SK-N-SH (cell line): ENCODE results near the gene HSPBP1. TPM values are rescaled to one million over a fixed set of nuclear protein-coding genes. Genes with fewer than 3 reads are reported as not detected.

ENCODE experiments used
- CTCF ChIA-PET: fragments of 300-600, 350-600 bp; formaldehyde crosslinking; extraction: SDS; loops from one replicate; lab custom pipeline; 2021; lab: Yijun Ruan, JAX
- POLR2A ChIA-PET: fragments of 350-600 bp; sonication (Branson Sonifier 250); formaldehyde crosslinking; extraction: SDS; loops from one replicate; lab custom pipeline; 2020; ENCODE audit warnings: antibody characterized with exemption, inconsistent platforms; lab: Yijun Ruan, JAX
- DNase-seq: peaks from one replicate; pipeline ENCODE4 v3.0.0; 2012
- H2AFZ ChIP-seq: fragments of 200-600 bp; sonication (generic); 2 replicates; pipeline ENCODE4 v1.8.1; 2016; ENCODE audit warnings: antibody characterized with exemption, mild to moderate bottlenecking, low read depth
- H3F3A ChIP-seq: fragments of 200-600 bp; sonication (generic); replicated peaks from 2 replicates; pipeline ENCODE3; 2016; ENCODE audit warnings: antibody characterized with exemption, mild to moderate bottlenecking; ENCODE audit not compliant: insufficient read depth
- H3K27ac ChIP-seq, 2 experiments: fragments of 200-500 bp in 1 of 2; fragments of 200-600 bp in 1 of 2; sonication (Bioruptor generic) in 1 of 2; sonication (generic), shearing (Covaris generic) in 1 of 2; 2 replicates each; pipeline versions ENCODE4 v1.5.1 to v1.6.1; 2014 to 2016; ENCODE audit warnings: low read depth in 2 of 2, inconsistent platforms in 1 of 2, low read length in 1 of 2, mild to moderate bottlenecking in 1 of 2, mixed read lengths in 1 of 2
- H3K27me3 ChIP-seq: fragments of 200-600 bp; sonication (generic), shearing (Covaris generic); 2 replicates; pipeline ENCODE4 v1.6.1; 2016; ENCODE audit warnings: mixed run types; ENCODE audit not compliant: insufficient read depth
- H3K36me3 ChIP-seq, 2 experiments: fragments of 200-500 bp in 1 of 2; fragments of 200-600 bp in 1 of 2; sonication (Bioruptor generic) in 1 of 2; sonication (generic) in 1 of 2; replicated peaks in 1 of 2; 2 replicates each; pipeline versions ENCODE3 to v1.5.1; 2014 to 2016; ENCODE audit warnings: low read length in 1 of 2, mild to moderate bottlenecking in 1 of 2; ENCODE audit not compliant: insufficient read depth in 2 of 2, control insufficient read depth in 1 of 2
- H3K4me1 ChIP-seq, 2 experiments: fragments of 200-500 bp in 1 of 2; fragments of 200-600 bp in 1 of 2; sonication (Bioruptor generic) in 1 of 2; sonication (generic), shearing (Covaris generic) in 1 of 2; 2 replicates each; pipeline versions ENCODE4 v1.5.1 to v1.6.1; 2014 to 2016; ENCODE audit warnings: low read depth in 1 of 2, low read length in 1 of 2, mixed run types in 1 of 2; ENCODE audit not compliant: insufficient read depth in 2 of 2, control insufficient read depth in 1 of 2
- H3K4me2 ChIP-seq: fragments of 200-600 bp; sonication (generic), shearing (Covaris generic); 2 replicates; pipeline ENCODE4 v1.6.1; 2017; ENCODE audit warnings: mixed run types
- H3K4me3 ChIP-seq, 2 experiments: fragments of 200-500 bp in 1 of 2; fragments of 200-600 bp in 1 of 2; sonication (Bioruptor generic) in 1 of 2; sonication (generic), shearing (Covaris generic) in 1 of 2; 2 replicates each; pipeline versions ENCODE4 v1.5.1 to v1.8.1; 2014 to 2016; ENCODE audit warnings: low read depth in 2 of 2, inconsistent platforms in 1 of 2, low read length in 1 of 2, mild to moderate bottlenecking in 1 of 2, mixed read lengths in 1 of 2, moderate library complexity in 1 of 2
- H3K79me2 ChIP-seq: fragments of 200-600 bp; sonication (generic); 2 replicates; pipeline ENCODE4 v1.8.1; 2017; ENCODE audit warnings: mild to moderate bottlenecking; ENCODE audit not compliant: insufficient read depth
- H3K9ac ChIP-seq: fragments of 200-600 bp; sonication (generic); 2 replicates; pipeline ENCODE4 v1.6.1; 2017; ENCODE audit warnings: mixed run types
- H3K9me2 ChIP-seq: fragments of 200-600 bp; sonication (generic); 2 replicates; pipeline ENCODE4 v1.6.1; 2017; ENCODE audit warnings: mixed run types
- H3K9me3 ChIP-seq: fragments of 200-600 bp; sonication (generic); 2 replicates; pipeline ENCODE4 v1.6.1; 2017; ENCODE audit warnings: mixed run types, mild to moderate bottlenecking, moderate library complexity
- H4K20me1 ChIP-seq: fragments of 200-600 bp; sonication (generic); 2 replicates; pipeline ENCODE4 v1.6.1; 2017; ENCODE audit warnings: mild to moderate bottlenecking, mixed run types; ENCODE audit not compliant: insufficient read depth
- CHD2 ChIP-seq: fragments of 150-350 bp; IDR thresholded peaks from 2 replicates; pipeline ENCODE4 v1.6.1; 2018; ENCODE audit warnings: low read length; ENCODE audit not compliant: partially characterized antibody
- MXI1 ChIP-seq: IDR thresholded peaks from 2 replicates; pipeline ENCODE4 v1.6.1; 2012; ENCODE audit warnings: mild to moderate bottlenecking, low read depth, low read length, improper control_type of control experiment
- POLR2AphosphoS5 ChIP-seq: IDR thresholded peaks from 2 replicates; pipeline ENCODE4 v1.6.1; 2012; ENCODE audit warnings: low read depth, low read length
- RAD21 ChIP-seq: IDR thresholded peaks from 2 replicates; pipeline ENCODE4 v1.6.1; 2012; ENCODE audit warnings: mild to moderate bottlenecking, low read length
- SMC3 ChIP-seq: IDR thresholded peaks from 2 replicates; pipeline ENCODE4 v1.6.1; 2012; ENCODE audit warnings: low read depth, low read length, improper control_type of control experiment
- TAF1 ChIP-seq: IDR thresholded peaks from 2 replicates; pipeline ENCODE4 v1.6.1; 2012; ENCODE audit warnings: low read depth, mild to moderate bottlenecking, low read length, moderate library complexity, borderline replicate concordance
- TCF12 ChIP-seq: IDR thresholded peaks from 2 replicates; pipeline ENCODE4 v1.4.0; 2012
- WGBS: methylation state at CpG from one replicate; pipeline ENCODE4 v1.1.6; 2017; ENCODE audit warnings: low lambda C conversion rate; 5-methylcytosine and 5-hydroxymethylcytosine counted together
- polyA plus RNA-seq, 3 experiments: library from polyadenylated mRNA; depleted of rRNA; stranded (reverse); fragments of >200 nt; gene quantifications; 2 replicates each; pipeline ENCODE4 v1.2.3, GENCODE V29; 2012
- TF ChIP-seq, protein P1 (sequence below): IDR thresholded peaks from 2 replicates; pipeline ENCODE4; 2012
- TF ChIP-seq, protein P2 (sequence below): fragments of 200-600 bp; sonication (generic); IDR thresholded peaks from 2 replicates; pipeline ENCODE4 v1.6.1; 2017; ENCODE audit warnings: antibody characterized with exemption, mild to moderate bottlenecking, moderate library complexity
- TF ChIP-seq, protein P3 (sequence below): fragments of 150-350 bp; IDR thresholded peaks from 2 replicates; pipeline ENCODE4 v1.6.1; 2016; ENCODE audit warnings: mild to moderate bottlenecking, low read depth, low read length

Gene HSPBP1
- polyA plus RNA-seq, 1 of the 3 experiments (the other 2 are of a cell fraction): 55.4 TPM

DNA sequence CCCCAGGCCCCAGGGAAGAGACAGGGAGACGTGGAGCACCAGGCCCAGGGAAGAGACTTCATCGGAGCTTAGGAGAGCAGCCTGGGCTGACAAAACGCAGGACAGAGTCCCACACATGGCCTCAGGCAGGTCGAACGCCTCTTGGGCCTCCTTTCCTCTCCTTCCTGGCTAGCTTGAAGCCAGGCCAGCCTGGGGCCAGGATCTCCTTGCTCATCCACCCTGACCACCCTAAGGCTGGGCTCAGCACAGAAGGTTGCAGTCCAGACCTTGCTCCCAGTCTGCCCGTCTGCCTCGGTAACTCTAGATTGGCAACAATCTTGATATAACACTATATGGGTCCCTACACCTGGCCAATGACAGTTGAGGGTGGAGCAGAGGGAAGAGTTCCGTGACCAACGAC lies 31.2 kb downstream of the HSPBP1 start (continued):
- TF ChIP-seq, protein P1, sequence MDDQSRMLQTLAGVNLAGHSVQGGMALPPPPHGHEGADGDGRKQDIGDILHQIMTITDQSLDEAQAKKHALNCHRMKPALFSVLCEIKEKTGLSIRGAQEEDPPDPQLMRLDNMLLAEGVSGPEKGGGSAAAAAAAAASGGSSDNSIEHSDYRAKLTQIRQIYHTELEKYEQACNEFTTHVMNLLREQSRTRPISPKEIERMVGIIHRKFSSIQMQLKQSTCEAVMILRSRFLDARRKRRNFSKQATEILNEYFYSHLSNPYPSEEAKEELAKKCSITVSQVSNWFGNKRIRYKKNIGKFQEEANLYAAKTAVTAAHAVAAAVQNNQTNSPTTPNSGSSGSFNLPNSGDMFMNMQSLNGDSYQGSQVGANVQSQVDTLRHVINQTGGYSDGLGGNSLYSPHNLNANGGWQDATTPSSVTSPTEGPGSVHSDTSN: no peak
- TF ChIP-seq, protein P2, sequence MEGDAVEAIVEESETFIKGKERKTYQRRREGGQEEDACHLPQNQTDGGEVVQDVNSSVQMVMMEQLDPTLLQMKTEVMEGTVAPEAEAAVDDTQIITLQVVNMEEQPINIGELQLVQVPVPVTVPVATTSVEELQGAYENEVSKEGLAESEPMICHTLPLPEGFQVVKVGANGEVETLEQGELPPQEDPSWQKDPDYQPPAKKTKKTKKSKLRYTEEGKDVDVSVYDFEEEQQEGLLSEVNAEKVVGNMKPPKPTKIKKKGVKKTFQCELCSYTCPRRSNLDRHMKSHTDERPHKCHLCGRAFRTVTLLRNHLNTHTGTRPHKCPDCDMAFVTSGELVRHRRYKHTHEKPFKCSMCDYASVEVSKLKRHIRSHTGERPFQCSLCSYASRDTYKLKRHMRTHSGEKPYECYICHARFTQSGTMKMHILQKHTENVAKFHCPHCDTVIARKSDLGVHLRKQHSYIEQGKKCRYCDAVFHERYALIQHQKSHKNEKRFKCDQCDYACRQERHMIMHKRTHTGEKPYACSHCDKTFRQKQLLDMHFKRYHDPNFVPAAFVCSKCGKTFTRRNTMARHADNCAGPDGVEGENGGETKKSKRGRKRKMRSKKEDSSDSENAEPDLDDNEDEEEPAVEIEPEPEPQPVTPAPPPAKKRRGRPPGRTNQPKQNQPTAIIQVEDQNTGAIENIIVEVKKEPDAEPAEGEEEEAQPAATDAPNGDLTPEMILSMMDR: no peak
- TF ChIP-seq TCF12: no peak
- no peak for TF ChIP-seq RAD21
- TF ChIP-seq SMC3: no peak

DNA sequence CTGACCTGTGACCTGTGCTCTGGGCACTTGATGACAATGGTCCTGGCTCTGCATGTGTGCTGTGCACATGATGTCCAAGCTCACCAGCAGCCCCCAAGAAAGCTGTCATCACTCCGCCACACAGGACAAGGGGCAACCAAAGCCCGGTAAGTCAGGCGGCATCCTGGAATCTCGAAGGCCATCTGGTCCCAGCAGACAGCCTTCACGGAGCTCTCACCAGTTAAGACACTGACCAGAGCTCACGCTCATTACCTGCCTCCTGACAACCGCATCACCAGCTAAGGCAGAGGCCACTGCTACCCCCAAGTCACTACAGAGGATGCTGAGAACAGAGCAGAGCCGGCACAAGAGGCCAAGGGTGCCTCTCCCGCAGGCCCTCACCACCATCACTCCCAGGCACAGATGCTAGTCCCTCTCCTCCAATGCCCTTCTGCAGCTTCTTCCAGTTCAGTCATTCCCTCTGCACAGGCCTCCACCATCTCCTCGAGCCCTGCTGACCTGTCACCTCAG lies 31.7 kb downstream of the HSPBP1 start:
- Histone ChIP-seq H4K20me1 (peaks cover 68% of the 10 kb centered on the region), H3K36me3 (peaks cover 4 to 13% of the 10 kb centered on the region in 2 experiments), H3K4me3 (no peak overlapping the region), H3K27ac (peak overlapping the region in 1 of 2 experiments; percentile 36; a peak in 1 of 4 replicates), H3K4me1 (peaks cover 0 to 23% of the 10 kb centered on the region in 2 experiments; a peak in 1 of 4 replicates), H3K79me2 (peaks cover 62% of the 10 kb centered on the region), H3K27me3 (no peaks in the 10 kb centered on the region), H3F3A (no peaks in the 10 kb centered on the region), H3K9me3 (no peaks in the 10 kb centered on the region), H3K9me2 (no peaks in the 10 kb centered on the region), H3K9ac (no peak overlapping the region)
- POLR2A ChIA-PET: interaction anchor here (0.9 to 3.3 kb wide), 7 partner anchors 8 to 160 kb away, joined by 3 to 11 read pairs (median 5); partner anchors contain the start of genes PPP6R1, TMEM86B and UBE2S
- CTCF ChIA-PET: interaction anchor here (1.0 to 1.2 kb wide), 2 partner anchors 10 to 53 kb away, joined by 3 to 5 read pairs; no protein-coding TSS in a partner anchor
- 73% methylated on average over 5 of the region's 10 CpGs for whole genome bisulfite sequencing
- peak; percentile 69 for DNase-seq
- TF ChIP-seq MXI1 (peak; percentile 27; the same call in 1 of the 2 replicates), TAF1 (no peak), CHD2 (no peak), POLR2AphosphoS5 (no peak)
- TF ChIP-seq, protein P3, sequence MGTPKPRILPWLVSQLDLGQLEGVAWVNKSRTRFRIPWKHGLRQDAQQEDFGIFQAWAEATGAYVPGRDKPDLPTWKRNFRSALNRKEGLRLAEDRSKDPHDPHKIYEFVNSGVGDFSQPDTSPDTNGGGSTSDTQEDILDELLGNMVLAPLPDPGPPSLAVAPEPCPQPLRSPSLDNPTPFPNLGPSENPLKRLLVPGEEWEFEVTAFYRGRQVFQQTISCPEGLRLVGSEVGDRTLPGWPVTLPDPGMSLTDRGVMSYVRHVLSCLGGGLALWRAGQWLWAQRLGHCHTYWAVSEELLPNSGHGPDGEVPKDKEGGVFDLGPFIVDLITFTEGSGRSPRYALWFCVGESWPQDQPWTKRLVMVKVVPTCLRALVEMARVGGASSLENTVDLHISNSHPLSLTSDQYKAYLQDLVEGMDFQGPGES: no peak
- TF ChIP-seq, all 33 proteins: peak for 1
- H3K4me2 ChIP-seq: no peak overlapping the region
- H2AFZ ChIP-seq: no peak overlapping the region
